ENCODE data around the gene SPAG16. TPM values are rescaled to one million over a fixed set of nuclear protein-coding genes. Genes with fewer than 3 reads are reported as not detected.

SPAG16 gene
- total RNA-seq, 4 donors from 2014 or later: 1.2 to 30.8 (median 16.2) TPM

DNA sequence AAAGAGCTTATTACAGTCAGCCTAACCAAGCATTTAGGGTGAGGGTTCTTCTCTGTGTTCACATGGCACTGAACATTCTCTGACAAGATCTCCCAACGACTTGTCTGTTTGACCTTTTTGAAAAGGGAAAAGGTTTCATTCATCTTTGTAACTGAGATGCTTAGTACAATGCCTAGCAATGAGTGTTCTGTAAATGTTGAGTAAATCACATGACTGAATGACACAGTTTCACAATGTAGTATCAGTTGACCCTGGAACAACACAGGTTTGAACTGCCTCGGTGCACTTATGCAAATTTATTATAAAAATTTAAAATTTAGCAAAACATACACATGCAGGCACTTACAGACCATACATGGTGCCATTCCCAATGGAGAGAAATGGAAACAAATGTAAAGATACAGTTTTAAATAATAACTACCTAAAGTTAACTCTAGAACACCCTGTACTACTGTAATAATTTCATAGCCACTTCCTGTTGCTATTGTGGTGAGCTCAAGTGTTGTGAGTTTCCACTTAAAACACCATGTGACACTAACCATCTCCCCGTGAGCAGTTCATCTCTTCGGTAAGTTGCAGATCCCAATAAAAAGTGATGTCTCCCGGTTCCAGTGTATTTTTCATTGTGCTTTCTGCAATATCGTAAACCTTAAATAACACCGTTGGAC lies 1092.5 kb downstream of the SPAG16 start:
- 70 to 75% methylated on average over 6 to 7 of the region's 7 CpGs for WGBS, 2 donors (ENCODE audit: low coverage in 1 of 2)
- in situ Hi-C loops (cut with MboI; ENCODE audit: low pct_ligation_motif_present in 1 of 4, low pct_unique_long_range_greater_than_20kb in 1 of 4, low sequenced_read_pairs in 3 of 4) (no loop called here), intact Hi-C loops (cut with DNase I; ENCODE audit: low total_unique reads) (no loop called here)
- Histone ChIP-seq H3K36me3 (no peaks in the 10 kb centered on the region), H3K27ac (no peak overlapping the region), H3K4me3 (no peak overlapping the region), H3K27me3 (no peaks in the 10 kb centered on the region), H3K4me1 (no peaks in the 10 kb centered on the region), H3K9me3 (no peaks in the 10 kb centered on the region)
- no peak for DNase-seq
- TF ChIP-seq, protein P1, sequence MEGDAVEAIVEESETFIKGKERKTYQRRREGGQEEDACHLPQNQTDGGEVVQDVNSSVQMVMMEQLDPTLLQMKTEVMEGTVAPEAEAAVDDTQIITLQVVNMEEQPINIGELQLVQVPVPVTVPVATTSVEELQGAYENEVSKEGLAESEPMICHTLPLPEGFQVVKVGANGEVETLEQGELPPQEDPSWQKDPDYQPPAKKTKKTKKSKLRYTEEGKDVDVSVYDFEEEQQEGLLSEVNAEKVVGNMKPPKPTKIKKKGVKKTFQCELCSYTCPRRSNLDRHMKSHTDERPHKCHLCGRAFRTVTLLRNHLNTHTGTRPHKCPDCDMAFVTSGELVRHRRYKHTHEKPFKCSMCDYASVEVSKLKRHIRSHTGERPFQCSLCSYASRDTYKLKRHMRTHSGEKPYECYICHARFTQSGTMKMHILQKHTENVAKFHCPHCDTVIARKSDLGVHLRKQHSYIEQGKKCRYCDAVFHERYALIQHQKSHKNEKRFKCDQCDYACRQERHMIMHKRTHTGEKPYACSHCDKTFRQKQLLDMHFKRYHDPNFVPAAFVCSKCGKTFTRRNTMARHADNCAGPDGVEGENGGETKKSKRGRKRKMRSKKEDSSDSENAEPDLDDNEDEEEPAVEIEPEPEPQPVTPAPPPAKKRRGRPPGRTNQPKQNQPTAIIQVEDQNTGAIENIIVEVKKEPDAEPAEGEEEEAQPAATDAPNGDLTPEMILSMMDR (IDR thresholded peaks at IDR 0.05): no peak
- no peak for TF ChIP-seq EP300 (IDR thresholded peaks at IDR 0.05; ENCODE audit: low read depth)
- no peak for TF ChIP-seq POLR2AphosphoS5 (IDR thresholded peaks at IDR 0.05)
- TF ChIP-seq POLR2A (IDR thresholded peaks at IDR 0.05): no peak

DNA sequence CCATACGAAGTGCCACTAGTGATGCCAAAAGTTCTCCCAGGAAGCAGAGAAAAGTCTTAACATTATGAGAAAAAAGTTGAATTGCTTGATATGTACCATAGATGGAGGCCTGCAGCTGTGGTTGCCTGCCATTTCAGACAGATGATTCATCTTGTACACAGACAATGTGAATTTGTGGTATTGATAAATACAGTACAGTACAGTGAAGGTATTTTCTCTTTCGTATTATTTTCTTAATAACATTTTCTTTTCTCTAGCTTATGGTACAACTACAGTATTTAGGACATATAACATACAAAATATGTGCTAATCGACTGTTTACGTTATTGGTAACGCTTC lies 1093.0 kb downstream of the SPAG16 start:
- Histone ChIP-seq H3K9me3 (no peaks in the 10 kb centered on the region), H3K4me1 (no peaks in the 10 kb centered on the region), H3K27ac (no peak overlapping the region), H3K36me3 (no peaks in the 10 kb centered on the region), H3K27me3 (no peaks in the 10 kb centered on the region), H3K4me3 (no peak overlapping the region)
- intact Hi-C loops (cut with DNase I; ENCODE audit: low total_unique reads) (no loop called here), in situ Hi-C loops (cut with MboI; ENCODE audit: low pct_ligation_motif_present in 1 of 4, low pct_unique_long_range_greater_than_20kb in 1 of 4, low sequenced_read_pairs in 3 of 4) (no loop called here)
- no peak for TF ChIP-seq POLR2AphosphoS5 (IDR thresholded peaks at IDR 0.05)
- TF ChIP-seq, protein P1 (IDR thresholded peaks at IDR 0.05): no peak
- no peak for TF ChIP-seq POLR2A (IDR thresholded peaks at IDR 0.05)
- TF ChIP-seq EP300 (IDR thresholded peaks at IDR 0.05; ENCODE audit: low read depth): no peak
- 75 to 88% methylated on average over 5 of the region's 5 CpGs for WGBS, 2 donors (ENCODE audit: low coverage in 1 of 2)
- DNase-seq: no peak

DNA sequence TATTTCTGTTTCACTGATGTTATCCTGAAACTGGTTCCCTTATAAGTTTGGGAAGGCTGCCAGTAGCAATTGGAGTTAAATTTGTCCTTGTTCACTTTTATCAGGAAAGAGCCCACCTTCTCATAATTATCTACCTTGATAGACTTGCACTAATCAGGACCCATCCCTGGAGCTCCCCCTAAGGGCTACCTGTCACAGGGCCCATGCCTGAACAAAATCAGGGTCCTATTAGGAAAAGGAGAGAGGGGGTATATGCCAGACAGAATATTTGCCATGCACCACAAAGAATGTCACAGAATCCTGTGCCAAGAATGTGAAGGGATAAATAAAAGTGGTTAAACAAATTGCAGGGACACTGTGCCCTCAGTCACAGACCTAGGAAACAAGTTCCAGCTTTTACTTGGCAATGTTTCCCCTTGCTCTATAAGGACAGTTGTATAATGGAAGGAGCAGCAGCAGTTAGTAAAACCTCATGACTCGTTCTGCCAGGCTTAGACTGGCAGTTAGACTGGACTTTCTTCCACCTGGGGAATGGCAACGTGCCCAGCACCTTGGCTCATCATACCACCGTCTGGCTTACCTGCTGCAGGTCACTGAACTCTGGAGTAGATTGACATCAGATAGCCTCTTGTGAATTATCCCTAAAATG lies 1094.3 kb downstream of the SPAG16 start:
- DNase-seq: no peak
- intact Hi-C loops (cut with DNase I; ENCODE audit: low total_unique reads): no loop called here
- Histone ChIP-seq H3K9me3 (no peaks in the 10 kb centered on the region), H3K4me3 (no peak overlapping the region), H3K36me3 (no peaks in the 10 kb centered on the region), H3K4me1 (no peaks in the 10 kb centered on the region), H3K27me3 (no peaks in the 10 kb centered on the region), H3K27ac (no peak overlapping the region)
- TF ChIP-seq POLR2A (IDR thresholded peaks at IDR 0.05) (no peak), POLR2AphosphoS5 (IDR thresholded peaks at IDR 0.05) (no peak), EP300 (IDR thresholded peaks at IDR 0.05; ENCODE audit: low read depth) (no peak)
- TF ChIP-seq, protein P1 (IDR thresholded peaks at IDR 0.05): no peak
- in situ Hi-C loops (cut with MboI; ENCODE audit: low pct_ligation_motif_present in 1 of 4, low pct_unique_long_range_greater_than_20kb in 1 of 4, low sequenced_read_pairs in 3 of 4): no loop called here
- 26% methylated on average over 3 of the region's 3 CpGs; no CpG with 5 or more reads in 1 of the 2 donors for WGBS, 2 donors (ENCODE audit: low coverage in 1 of 2)

DNA sequence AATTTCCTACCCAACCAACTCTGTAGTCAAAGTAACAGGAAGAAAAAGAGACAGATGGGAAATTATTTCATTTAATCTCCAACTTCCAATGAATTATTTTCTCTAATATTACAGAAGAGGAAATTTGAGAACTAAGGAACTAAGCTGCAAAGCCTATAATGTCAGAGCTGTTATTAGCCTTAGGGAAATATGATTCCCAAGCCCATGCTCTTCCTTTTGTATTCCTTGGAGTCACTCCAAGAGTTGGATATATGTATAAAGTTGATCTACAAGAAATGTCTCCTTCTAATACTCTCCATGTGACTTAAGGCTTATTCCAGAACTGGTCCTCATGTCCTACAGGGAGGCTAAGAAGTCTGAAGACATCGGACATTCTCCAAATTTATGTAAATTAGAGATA lies 1095.0 kb downstream of the SPAG16 start:
- in situ Hi-C loops (cut with MboI; ENCODE audit: low pct_ligation_motif_present in 1 of 4, low pct_unique_long_range_greater_than_20kb in 1 of 4, low sequenced_read_pairs in 3 of 4) (no loop called here), intact Hi-C loops (cut with DNase I; ENCODE audit: low total_unique reads) (no loop called here)
- WGBS, 2 donors (ENCODE audit: low coverage in 1 of 2): 91 to 96% methylated on average over 1 of the region's 1 CpG

More for the DNA sequence above, 1095.0 kb downstream of the SPAG16 start:
- Histone ChIP-seq H3K36me3 (no peaks in the 10 kb centered on the region), H3K4me3 (no peak overlapping the region), H3K4me1 (no peaks in the 10 kb centered on the region), H3K27me3 (no peaks in the 10 kb centered on the region), H3K27ac (no peak overlapping the region), H3K9me3 (no peaks in the 10 kb centered on the region)
- no peak for DNase-seq
- TF ChIP-seq, protein P1 (IDR thresholded peaks at IDR 0.05): no peak
- TF ChIP-seq POLR2A (IDR thresholded peaks at IDR 0.05): no peak
- TF ChIP-seq POLR2AphosphoS5 (IDR thresholded peaks at IDR 0.05): no peak
- no peak for TF ChIP-seq EP300 (IDR thresholded peaks at IDR 0.05; ENCODE audit: low read depth)

Measured in transverse colon (tissue), 4 donors.